GM23338 (cell line): ENCODE data around the gene AP3M1. TPM values are rescaled to one million over a fixed set of nuclear protein-coding genes. Genes with fewer than 3 reads are reported as not detected.

Experiments
- ATAC-seq: fragments of 200-7000 bp; cut with Tn5 transposase; 3 replicates; pipeline ENCODE4 v1.9.1; 2020
- DNase-seq: peaks from one replicate; pipeline ENCODE4 v3.0.0-alpha.2; 2015; ENCODE audit warnings: low spot score
- H2AFZ ChIP-seq: fragments of 200-600 bp; sonication (generic); 2 replicates; pipeline ENCODE4 v1.8.0; 2016; ENCODE audit warnings: antibody characterized with exemption, mild to moderate bottlenecking, moderate library complexity
- H3F3A ChIP-seq: fragments of 200-600 bp; sonication (generic); replicated peaks from 2 replicates; pipeline ENCODE4 v1.8.0; 2017; ENCODE audit warnings: antibody characterized with exemption, mixed run types, low read depth
- H3K27ac ChIP-seq: fragments of 200-600 bp; sonication (generic); 2 replicates; pipeline ENCODE4 v1.6.1; 2016; ENCODE audit warnings: low read depth
- H3K27me3 ChIP-seq: fragments of 200-600 bp; sonication (generic); 2 replicates; pipeline ENCODE4 v1.8.0; 2016; ENCODE audit warnings: mild to moderate bottlenecking, mixed run types, moderate library complexity; ENCODE audit not compliant: insufficient read depth
- H3K36me3 ChIP-seq: fragments of 200-600 bp; sonication (generic); 2 replicates; pipeline ENCODE4 v1.8.0; 2016; ENCODE audit warnings: mild to moderate bottlenecking; ENCODE audit not compliant: insufficient read depth
- H3K4me1 ChIP-seq: fragments of 200-600 bp; sonication (generic); 2 replicates; pipeline ENCODE4 v1.8.0; 2016; ENCODE audit warnings: mild to moderate bottlenecking, moderate library complexity; ENCODE audit not compliant: insufficient read depth
- H3K4me2 ChIP-seq: fragments of 200-600 bp; sonication (generic); 2 replicates; pipeline ENCODE4 v1.7.1; 2017; ENCODE audit warnings: mixed run types
- H3K4me3 ChIP-seq: fragments of 200-600 bp; sonication (generic); 2 replicates; pipeline ENCODE4 v1.6.1; 2016; ENCODE audit warnings: mixed run types
- H3K79me2 ChIP-seq: fragments of 200-600 bp; sonication (generic); replicated peaks from 2 replicates; pipeline ENCODE4 v1.8.0; 2017; ENCODE audit warnings: mild to moderate bottlenecking; ENCODE audit not compliant: insufficient read depth
- H3K9me2 ChIP-seq: fragments of 200-600 bp; sonication (generic); 2 replicates; pipeline ENCODE4 v1.8.0; 2017; ENCODE audit not compliant: insufficient read depth
- H4K20me1 ChIP-seq: fragments of 200-600 bp; sonication (generic); replicated peaks from 2 replicates; pipeline ENCODE4 v1.8.0; 2017; ENCODE audit warnings: mild to moderate bottlenecking; ENCODE audit not compliant: insufficient read depth
- H3K27ac Mint-ChIP-seq: 2 replicates; pipeline ENCODE4 v1.8.0; 2020; ENCODE audit warnings: inconsistent platforms, mild to moderate bottlenecking, moderate library complexity, mixed read lengths
- H3K27me3 Mint-ChIP-seq: 3 replicates; pipeline ENCODE4 v1.8.0; 2022; ENCODE audit warnings: low read depth, mild to moderate bottlenecking, moderate library complexity, mixed read lengths, inconsistent platforms; ENCODE audit not compliant: insufficient read depth, poor library complexity
- H3K36me3 Mint-ChIP-seq: 3 replicates; pipeline ENCODE4 v1.8.0; 2021; ENCODE audit warnings: low read depth, mild to moderate bottlenecking, inconsistent platforms, moderate library complexity, mixed read lengths
- H3K4me1 Mint-ChIP-seq: 3 replicates; pipeline ENCODE4 v1.8.0; 2020; ENCODE audit warnings: mild to moderate bottlenecking, inconsistent platforms, mixed read lengths
- H3K4me3 Mint-ChIP-seq: 3 replicates; pipeline ENCODE4 v1.8.0; 2021; ENCODE audit warnings: moderate library complexity, mild to moderate bottlenecking, inconsistent platforms, mixed read lengths
- H3K9me3 Mint-ChIP-seq: 3 replicates; pipeline ENCODE4 v1.8.0; 2020; ENCODE audit warnings: moderate library complexity, mild to moderate bottlenecking, inconsistent platforms, mixed read lengths
- CREB1 ChIP-seq: fragments of 250-450 bp; sonication (Bioruptor Pico); IDR thresholded peaks from 2 replicates; pipeline ENCODE4 v1.5.0; 2020; ENCODE audit warnings: low read depth, mild to moderate bottlenecking, moderate library complexity
- CTCF ChIP-seq, 2 experiments: fragments of 200-600 bp in 1 of 2; sonication (generic) in 1 of 2; conservative IDR thresholded peaks; 2 replicates each; pipeline versions ENCODE4 v1.5.1 to v1.6.1; 2016 to 2017; ENCODE audit warnings: antibody characterized with exemption in 2 of 2, low read depth in 2 of 2, mild to moderate bottlenecking in 2 of 2, moderate library complexity in 1 of 2
- EZH2 ChIP-seq: fragments of 200-600 bp; sonication (generic); IDR thresholded peaks from one replicate; pipeline ENCODE4 v1.8.0; 2017; ENCODE audit warnings: antibody characterized with exemption, mild to moderate bottlenecking, low read depth; ENCODE audit not compliant: unreplicated experiment
- EZH2phosphoT487 ChIP-seq: fragments of 200-600 bp; sonication (generic); IDR thresholded peaks from one replicate; pipeline ENCODE4 v1.8.1; 2018; ENCODE audit warnings: antibody characterized with exemption; ENCODE audit not compliant: unreplicated experiment
- JUNB ChIP-seq: IDR thresholded peaks from one replicate; pipeline ENCODE4 v1.6.1; 2016; ENCODE audit warnings: antibody characterized with exemption; ENCODE audit not compliant: unreplicated experiment
- POLR2AphosphoS5 ChIP-seq: IDR thresholded peaks from 2 replicates; pipeline ENCODE4 v1.6.1; 2016; ENCODE audit warnings: antibody characterized with exemption, low read depth
- STAT1 ChIP-seq: IDR thresholded peaks from one replicate; pipeline ENCODE4 v1.6.1; 2016; ENCODE audit warnings: antibody characterized with exemption; ENCODE audit not compliant: unreplicated experiment
- ZNF331 ChIP-seq: fragments of 250-450 bp; sonication (Bioruptor Pico); IDR thresholded peaks from 2 replicates; pipeline ENCODE4 v1.5.0; 2020; ENCODE audit warnings: low read depth, mild to moderate bottlenecking, moderate library complexity
- ZNF462 ChIP-seq: fragments of 250-450 bp; sonication (Bioruptor Pico); IDR thresholded peaks from 2 replicates; pipeline ENCODE4 v1.5.0; 2020; ENCODE audit warnings: mild to moderate bottlenecking, moderate library complexity
- polyA plus RNA-seq: library from polyadenylated mRNA; unstranded; fragments of >200 nt; fragmentation: Nextera tagmentation; extraction: Ambion mirVana; gene quantifications from 2 replicates; pipeline ENCODE4 v1.2.1, GENCODE V29; 2016
- total RNA-seq: library from RNA; depleted of rRNA; stranded (reverse); fragments of >200 nt; shearing (Covaris generic); gene quantifications from 2 replicates; pipeline ENCODE4 v1.2.3, GENCODE V29; 2014

The AP3M1 gene
- total and polyA plus RNA-seq, 2 experiments from 2014 or later = 13.8 to 41.7 TPM

GRCh38 chr10:74078037-74078436 is 72.6 kb downstream of the AP3M1 start:
- peaks cover 21% of the 10 kb centered on the region for H3K79me2 ChIP-seq
- H3K9me2 ChIP-seq = no peaks in the 10 kb centered on the region
- no peak for TF ChIP-seq JUNB
- TF ChIP-seq CTCF (conservative IDR thresholded peaks at IDR 0.05; ENCODE audit: low read depth in 2 of 2) = no peak
- TF ChIP-seq ZNF462 (CRISPR knock-in tag) = no peak
- no peak for TF ChIP-seq STAT1
- TF ChIP-seq EZH2phosphoT487 = no peak
- no peak for TF ChIP-seq CREB1 (CRISPR knock-in tag)
- no peak for TF ChIP-seq POLR2AphosphoS5
- TF ChIP-seq EZH2 = no peak
- no peak for TF ChIP-seq ZNF331
- DNase-seq = no peak
- peaks cover 5% of the 10 kb centered on the region for H3K36me3 ChIP-seq
- Mint-ChIP-seq H3K4me3 (no peak overlapping the region), H3K4me1 (peaks cover 58% of the 10 kb centered on the region), H3K9me3 (no peaks in the 10 kb centered on the region), H3K36me3 (peaks cover 56% of the 10 kb centered on the region), H3K27ac (peak overlapping the region; percentile 91), H3K27me3 (no peaks in the 10 kb centered on the region)
- no peaks in the 10 kb centered on the region for H3F3A ChIP-seq
- H3K4me1 ChIP-seq = peaks cover 51% of the 10 kb centered on the region
- H3K4me3 ChIP-seq = no peak overlapping the region
- H3K27me3 ChIP-seq = no peaks in the 10 kb centered on the region
- peak overlapping the region; percentile 34 for H3K4me2 ChIP-seq
- no peak for ATAC-seq
- H3K27ac ChIP-seq = peak overlapping the region; percentile 83
- no peak overlapping the region for H2AFZ ChIP-seq
- no peaks in the 10 kb centered on the region for H4K20me1 ChIP-seq
